Esophagus muscularis mucosa (tissue), 3 donors: Measurements from ENCODE around the gene MEIS2.

Experiments
- CTCF ChIP-seq, 3 experiments: fragments of 200-600 bp in 2 of 3; fragments of 450-650 bp in 1 of 3; sonication (generic) in 2 of 3; IDR thresholded peaks; one replicate each; pipeline ENCODE4 v1.5.1; 2017 to 2019; ENCODE audit warnings: antibody characterized with exemption in 3 of 3, mild to moderate bottlenecking in 2 of 3, moderate library complexity in 1 of 3
- POLR2A ChIP-seq: fragments of 450-650 bp; IDR thresholded peaks from one replicate; pipeline ENCODE4 v1.6.1; 2017; ENCODE audit warnings: antibody characterized with exemption, moderate library complexity, mild to moderate bottlenecking, low read depth
- POLR2AphosphoS5 ChIP-seq, 2 donors: sonication (generic); formaldehyde crosslinking; IDR thresholded peaks; one replicate each; pipeline ENCODE4 v1.6.1; 2017; ENCODE audit warnings: antibody characterized with exemption in 2 of 2

GRCh38 chr15:37077623-37078351 is 22.6 kb downstream of the MEIS2 start:
- TF ChIP-seq POLR2AphosphoS5 (IDR thresholded peaks at IDR 0.05): no peak
- TF ChIP-seq CTCF (IDR thresholded peaks at IDR 0.05): no peak
- no peak for TF ChIP-seq POLR2A
